Measurements from ENCODE around the gene CAPS2.
A peak's percentile ranks its signal among the peaks of the same experiment; 100 is the strongest.

The CAPS2 gene

GRCh38 chr12:75302781-75303180 is 27.3 kb downstream of the CAPS2 start:
- no peak for DNase-seq

GRCh38 chr12:75302225-75302624 is 27.9 kb downstream of the CAPS2 start:
- DNase-seq = no peak

DNA sequence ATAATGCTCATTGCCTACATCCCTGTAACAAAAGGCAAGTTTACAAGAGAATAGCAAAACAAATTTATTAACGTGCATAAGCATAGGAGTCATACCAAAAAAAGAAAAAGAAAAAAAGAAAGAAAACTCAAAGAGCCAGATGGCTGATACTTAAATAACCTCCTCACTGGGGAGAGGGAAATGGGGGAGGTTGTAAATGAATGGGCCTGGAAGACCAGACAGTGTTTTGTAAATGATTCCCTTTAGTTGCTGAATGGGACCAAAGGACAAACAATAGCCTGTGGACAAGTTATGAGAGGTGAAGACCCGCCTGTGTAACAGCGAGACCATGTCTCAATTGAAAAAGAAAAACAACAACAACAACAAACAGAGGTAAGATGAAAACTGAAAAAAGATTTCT is 35.3 kb downstream of the CAPS2 start:
- DNase-seq = no peak

GRCh38 chr12:75294336-75294735 is 35.8 kb downstream of the CAPS2 start:
- DNase-seq = no peak

DNA sequence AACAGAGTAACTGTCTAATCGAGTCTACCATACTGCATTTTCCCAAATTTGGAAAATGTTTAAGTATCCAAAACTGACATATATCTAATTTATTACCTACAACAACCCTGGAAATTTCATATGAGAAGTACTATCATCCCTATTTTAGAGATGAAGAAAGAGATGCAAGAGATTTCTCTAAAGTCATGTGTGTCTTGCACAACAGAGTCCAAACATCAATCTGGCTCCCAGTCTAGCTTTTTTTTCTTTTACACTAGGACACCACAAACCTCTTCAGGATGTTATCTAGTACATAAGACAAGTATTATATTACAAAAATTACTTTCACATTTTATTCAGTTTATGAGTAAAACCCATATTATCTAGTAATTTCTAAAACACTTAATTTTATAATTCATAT is 39.1 kb downstream of the CAPS2 start:
- no peak for DNase-seq

DNA sequence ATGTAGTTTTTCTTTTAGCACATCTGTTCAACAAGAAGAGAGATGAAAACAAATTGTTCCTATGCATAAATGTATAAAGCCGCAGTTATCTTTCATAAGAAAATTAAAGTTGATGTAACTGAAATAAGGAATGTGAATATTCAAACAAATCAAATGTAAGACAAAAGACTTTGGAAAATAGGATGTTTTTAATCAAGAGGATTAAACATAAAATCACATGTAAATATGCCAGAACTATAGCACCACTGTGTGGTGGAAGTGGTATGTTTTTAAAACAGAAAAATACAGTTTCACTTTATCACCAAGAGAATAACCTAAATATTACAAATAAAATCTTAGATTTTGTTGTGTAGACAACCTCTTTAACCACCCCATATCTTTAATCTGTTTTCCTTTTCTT is 40.4 kb downstream of the CAPS2 start:
- DNase-seq = no peak

DNA sequence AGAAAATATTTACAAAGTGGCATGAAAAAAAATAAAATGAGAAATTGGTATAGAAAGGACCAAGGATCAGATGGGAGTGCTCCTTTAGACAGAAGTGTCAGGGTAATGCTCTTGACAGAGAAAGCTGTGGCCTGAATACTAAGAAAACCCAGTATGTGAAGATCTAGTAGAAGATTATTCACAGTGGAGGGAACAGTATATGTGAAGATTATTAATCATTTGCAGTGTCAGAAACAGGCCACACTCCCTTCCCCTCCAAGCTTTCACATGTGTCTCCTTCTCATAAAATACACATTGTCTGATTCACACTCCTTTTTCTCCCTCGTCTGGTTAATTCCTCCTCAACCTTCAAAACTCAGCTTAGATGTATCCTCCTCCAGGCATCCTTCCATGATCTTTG is 41.3 kb downstream of the CAPS2 start:
- no peak for DNase-seq

DNA sequence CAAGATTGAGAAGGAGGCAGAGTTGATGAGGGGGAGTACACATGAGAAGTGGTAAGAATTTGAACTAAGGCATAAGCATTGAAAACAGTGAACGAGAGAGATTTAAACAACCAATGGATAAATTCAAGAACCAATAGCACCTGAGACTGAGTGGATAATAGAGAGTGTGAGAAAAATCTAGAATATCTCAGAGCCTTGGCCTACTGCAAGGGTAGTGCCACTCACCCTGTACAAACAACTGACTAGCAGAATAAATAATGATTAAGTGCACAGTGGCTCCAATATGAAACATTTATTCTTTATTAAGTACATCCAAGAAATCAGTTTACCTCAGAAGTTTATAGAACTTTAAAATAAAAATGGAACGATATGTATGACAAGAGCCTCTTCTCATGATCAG is 54.4 kb downstream of the CAPS2 start:
- no peak for DNase-seq

DNA sequence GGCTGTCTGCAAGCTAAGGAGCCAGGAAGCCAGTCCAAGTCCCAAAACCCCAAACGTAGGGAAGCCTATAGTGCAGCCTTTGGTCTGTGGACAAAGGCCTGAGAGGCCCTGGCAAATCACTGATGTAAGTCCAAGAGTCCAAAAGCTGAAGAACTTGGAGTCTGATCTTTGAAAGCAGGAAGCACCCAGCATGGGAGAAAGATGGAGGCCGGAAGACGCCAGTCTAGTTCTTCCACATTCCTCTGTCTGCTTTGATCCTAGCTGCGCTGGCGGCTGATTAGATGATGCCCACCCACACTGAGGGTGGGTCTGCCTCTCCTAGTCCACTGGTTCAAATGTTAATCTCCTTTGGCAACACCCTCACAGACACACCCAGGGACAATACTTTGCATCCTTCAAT is 58.5 kb downstream of the CAPS2 start:
- no peak for DNase-seq

DNA sequence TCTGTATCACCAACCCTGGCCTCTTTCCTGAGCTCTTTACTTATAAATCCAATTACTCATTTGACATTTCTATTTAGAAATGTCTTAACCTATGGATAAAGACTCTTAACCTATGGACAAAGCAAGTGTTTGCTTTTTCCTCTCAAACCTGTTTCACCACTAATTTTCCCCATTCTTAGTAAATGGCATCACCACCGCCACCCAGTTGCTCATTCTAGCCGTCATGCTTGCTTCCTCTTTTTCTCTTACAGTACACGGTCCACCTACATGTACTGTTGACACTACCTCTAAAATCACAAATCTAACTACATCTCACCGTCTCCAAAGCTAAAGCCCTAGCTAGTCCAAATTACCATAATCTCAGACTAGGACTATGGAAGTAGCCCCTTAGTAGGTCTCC is 60.0 kb downstream of the CAPS2 start:
- DNase-seq = no peak

GRCh38 chr12:75269209-75269608 is 60.9 kb downstream of the CAPS2 start:
- DNase-seq = no peak

DNA sequence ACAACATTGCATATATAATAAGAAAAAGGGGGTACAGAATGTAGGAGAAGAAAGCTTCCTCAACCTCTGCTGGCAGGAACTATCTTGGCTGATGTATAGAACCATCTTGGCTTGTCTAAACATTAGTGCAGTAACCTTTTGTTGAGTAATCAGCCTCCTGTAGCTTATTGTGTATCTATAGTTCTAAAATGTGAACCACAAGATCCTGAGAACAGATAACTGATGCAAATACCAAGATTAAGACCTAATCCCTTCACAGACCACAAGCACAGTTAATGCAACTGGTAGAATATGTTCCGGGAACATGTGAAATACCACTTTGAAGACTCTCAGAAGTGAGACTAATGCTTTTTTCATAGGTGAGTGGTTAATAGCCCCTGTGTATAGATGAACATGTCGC is 69.8 kb downstream of the CAPS2 start:
- no peak for DNase-seq

DNA sequence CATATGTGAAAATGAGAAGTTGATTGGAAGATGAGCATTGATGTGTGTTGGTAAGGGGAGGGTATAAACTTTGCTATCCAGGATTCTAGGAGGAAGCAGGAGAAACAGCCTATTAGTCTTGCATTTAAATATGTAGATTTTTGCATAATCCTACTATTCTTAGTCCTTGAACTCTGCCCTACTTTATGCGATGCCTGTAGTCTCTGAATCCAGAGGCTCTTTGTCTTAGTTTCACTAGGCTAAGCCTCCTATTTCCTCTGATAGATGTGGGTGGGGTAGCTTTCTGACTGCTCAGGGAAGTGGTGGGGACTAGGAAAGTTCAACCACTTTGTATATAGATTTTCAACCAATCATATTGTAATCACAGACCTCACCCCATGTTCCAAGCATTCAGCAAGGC is 71.0 kb downstream of the CAPS2 start:
- no peak for DNase-seq

DNA sequence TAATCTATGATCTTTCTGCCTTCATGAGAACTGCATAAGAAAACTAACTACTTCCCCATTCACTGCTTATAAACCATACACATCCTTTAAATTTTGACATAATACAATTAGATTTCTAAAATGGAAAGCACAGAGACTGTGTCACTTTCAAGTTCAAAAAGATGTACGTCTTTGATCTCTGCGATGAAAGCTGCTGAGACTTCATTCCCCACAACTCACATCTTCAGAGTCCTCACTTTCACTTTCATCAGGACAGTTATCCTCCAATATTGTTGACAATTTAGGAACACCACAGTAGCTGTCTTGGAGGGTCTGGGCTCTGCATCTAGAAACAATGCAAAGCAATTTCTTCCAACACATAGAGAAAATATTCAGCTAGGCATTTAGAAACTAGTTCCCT is 72.6 kb downstream of the CAPS2 start:
- no peak for DNase-seq

DNA sequence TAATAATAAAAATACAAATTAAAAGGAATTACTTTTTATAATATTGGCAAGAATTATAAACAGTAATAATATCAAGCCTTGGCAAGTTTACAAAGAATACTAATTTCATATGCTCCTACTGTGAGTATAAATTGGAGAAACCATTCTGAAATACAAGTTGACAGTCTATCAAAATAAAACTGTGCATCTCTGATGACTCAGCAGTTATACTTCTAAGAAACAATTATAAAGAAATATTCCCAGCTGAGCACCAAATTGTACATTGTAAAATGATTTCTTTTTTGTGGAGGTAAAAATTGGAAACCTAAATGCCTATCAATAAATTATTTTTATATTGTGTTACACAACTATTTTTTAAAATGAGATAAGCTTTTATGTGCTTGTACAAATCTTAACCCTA is 85.0 kb downstream of the CAPS2 start:
- no peak for DNase-seq

- peak; percentile 12 for DNase-seq
Measured at GRCh38 chr12:75239987-75240386, 90.1 kb downstream of the CAPS2 start.

DNA sequence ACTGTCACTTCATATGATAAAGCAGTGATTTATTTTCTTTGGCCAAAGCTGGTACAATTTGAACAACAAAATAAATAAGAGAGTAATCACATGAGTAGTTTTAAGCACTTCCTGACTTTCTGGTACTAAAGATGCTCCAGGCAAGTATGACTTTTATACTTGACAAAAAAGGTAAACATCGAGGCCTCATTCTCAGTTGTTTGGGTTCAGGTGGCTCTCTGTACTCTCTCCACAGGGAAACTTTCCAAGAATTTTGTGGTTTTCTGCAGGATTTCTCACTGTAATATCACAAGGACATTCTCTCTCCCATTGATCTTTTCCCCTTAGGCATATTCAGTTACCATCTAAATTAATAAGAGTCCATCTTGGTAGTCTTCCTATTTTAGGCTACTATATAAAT is 93.9 kb downstream of the CAPS2 start:
- no peak for DNase-seq

GRCh38 chr12:75227132-75227531 is 103.0 kb downstream of the CAPS2 start:
- DNase-seq = no peak
